Measurements from ENCODE around the gene TTC23.

TTC23 gene

GRCh38 chr15:99158626-99159412 lies 90.6 kb downstream of the TTC23 start:
- TF ChIP-seq FOXP2 (optimal IDR thresholded peaks at IDR 0.05; ENCODE audit: borderline replicate concordance, extremely low read depth, extremely low read length, insufficient read depth) (no peak), TAF1 (IDR thresholded peaks at IDR 0.05; ENCODE audit: borderline replicate concordance, insufficient read depth, low read length) (no peak), SIN3A (IDR thresholded peaks at IDR 0.05; ENCODE audit: borderline replicate concordance, insufficient read depth, low read length) (no peak)

GRCh38 chr15:99157456-99157855 lies 91.9 kb downstream of the TTC23 start:
- TF ChIP-seq REST (IDR thresholded peaks at IDR 0.05; ENCODE audit: insufficient read depth in 1 of 2, low read depth in 2 of 2, low read length in 2 of 2) (no peak), TAF1 (IDR thresholded peaks at IDR 0.05; ENCODE audit: borderline replicate concordance, insufficient read depth, low read length) (no peak), FOXP2 (optimal IDR thresholded peaks at IDR 0.05; ENCODE audit: borderline replicate concordance, extremely low read depth, extremely low read length, insufficient read depth) (no peak), POLR2AphosphoS5 (IDR thresholded peaks at IDR 0.05; ENCODE audit: low read depth, low read length) (no peak), SIN3A (IDR thresholded peaks at IDR 0.05; ENCODE audit: borderline replicate concordance, insufficient read depth, low read length) (no peak)

GRCh38 chr15:99155961-99156443 lies 93.4 kb downstream of the TTC23 start:
- TF ChIP-seq TAF1 (IDR thresholded peaks at IDR 0.05; ENCODE audit: borderline replicate concordance, insufficient read depth, low read length) (no peak), POLR2AphosphoS5 (IDR thresholded peaks at IDR 0.05; ENCODE audit: low read depth, low read length) (no peak), SIN3A (IDR thresholded peaks at IDR 0.05; ENCODE audit: borderline replicate concordance, insufficient read depth, low read length) (no peak), FOXP2 (optimal IDR thresholded peaks at IDR 0.05; ENCODE audit: borderline replicate concordance, extremely low read depth, extremely low read length, insufficient read depth) (no peak), REST (IDR thresholded peaks at IDR 0.05; ENCODE audit: insufficient read depth in 1 of 2, low read depth in 2 of 2, low read length in 2 of 2) (no peak)

GRCh38 chr15:99154271-99154670 lies 95.1 kb downstream of the TTC23 start:
- TF ChIP-seq POLR2AphosphoS5 (IDR thresholded peaks at IDR 0.05; ENCODE audit: low read depth, low read length) (no peak), REST (IDR thresholded peaks at IDR 0.05; ENCODE audit: insufficient read depth in 1 of 2, low read depth in 2 of 2, low read length in 2 of 2) (no peak), SIN3A (IDR thresholded peaks at IDR 0.05; ENCODE audit: borderline replicate concordance, insufficient read depth, low read length) (no peak), FOXP2 (optimal IDR thresholded peaks at IDR 0.05; ENCODE audit: borderline replicate concordance, extremely low read depth, extremely low read length, insufficient read depth) (no peak), TAF1 (IDR thresholded peaks at IDR 0.05; ENCODE audit: borderline replicate concordance, insufficient read depth, low read length) (no peak)

- TF ChIP-seq SIN3A (IDR thresholded peaks at IDR 0.05; ENCODE audit: borderline replicate concordance, insufficient read depth, low read length) (no peak), TAF1 (IDR thresholded peaks at IDR 0.05; ENCODE audit: borderline replicate concordance, insufficient read depth, low read length) (no peak), POLR2AphosphoS5 (IDR thresholded peaks at IDR 0.05; ENCODE audit: low read depth, low read length) (no peak), FOXP2 (optimal IDR thresholded peaks at IDR 0.05; ENCODE audit: borderline replicate concordance, extremely low read depth, extremely low read length, insufficient read depth) (no peak), REST (IDR thresholded peaks at IDR 0.05; ENCODE audit: insufficient read depth in 1 of 2, low read depth in 2 of 2, low read length in 2 of 2) (no peak)
These were observed 96.3 kb downstream of the TTC23 start for GRCh38 chr15:99153026-99153535.

Measured in PFSK-1 (cell line).